GM21576 (cell line): ENCODE measurements around the gene CXCL8.

Source experiments
- ATAC-seq: cut with Tn5 transposase; IDR thresholded peaks from one replicate; pipeline ENCODE4 v1.9.1; 2021; ENCODE audit warnings: mild to moderate bottlenecking, moderate library complexity; ENCODE audit not compliant: unreplicated experiment

Gene CXCL8

GRCh38 chr4:73788411-73788810 lies 48.0 kb downstream of the CXCL8 start:
- no peak for ATAC-seq
